IPS DF 4.7 (cell line): ENCODE results near the gene ECHDC1.

Experiments used
- DNase-seq: peaks from one replicate; pipeline ENCODE4 v3.0.0-alpha.2; 2013; ENCODE audit warnings: low spot score; ENCODE audit errors: extremely low read depth

Gene ECHDC1

GRCh38 chr6:127290391-127291265, 52.8 kb downstream of the ECHDC1 start:
- DNase-seq: no peak

- no peak for DNase-seq
Observed at GRCh38 chr6:127289934-127290333, 53.5 kb downstream of the ECHDC1 start.

GRCh38 chr6:127288705-127289104, 54.7 kb downstream of the ECHDC1 start:
- DNase-seq: no peak

GRCh38 chr6:127282184-127282583, 61.2 kb downstream of the ECHDC1 start:
- no peak for DNase-seq

- no peak for DNase-seq
Observed at GRCh38 chr6:127279815-127280214, 63.6 kb downstream of the ECHDC1 start.

- no peak for DNase-seq
Observed at GRCh38 chr6:127277878-127278843, 65.2 kb downstream of the ECHDC1 start.

GRCh38 chr6:127276331-127276730, 67.1 kb downstream of the ECHDC1 start:
- no peak for DNase-seq

GRCh38 chr6:127273499-127273898, 69.9 kb downstream of the ECHDC1 start:
- DNase-seq: no peak

- DNase-seq: no peak
Observed at GRCh38 chr6:127272576-127272975, 70.8 kb downstream of the ECHDC1 start.

- DNase-seq: no peak
Observed at GRCh38 chr6:127267646-127268625, 75.5 kb downstream of the ECHDC1 start.

GRCh38 chr6:127266892-127267645, 76.3 kb downstream of the ECHDC1 start:
- no peak for DNase-seq

- DNase-seq: peak; percentile 68
Observed at GRCh38 chr6:127266178-127266891, 77.1 kb downstream of the ECHDC1 start, which contains the start of gene RNF146. TSS of gene RNF146 (plus strand) at chr6:127266864. CDS start at chr6:127280339, 13,475 bp downstream.

GRCh38 chr6:127263481-127263880, 79.9 kb downstream of the ECHDC1 start:
- DNase-seq: no peak

- DNase-seq: no peak
Observed at GRCh38 chr6:127262896-127263295, 80.5 kb downstream of the ECHDC1 start.

- DNase-seq: no peak
Observed at GRCh38 chr6:127255286-127255685, 88.1 kb downstream of the ECHDC1 start.

GRCh38 chr6:127249621-127250020, 93.8 kb downstream of the ECHDC1 start:
- DNase-seq: no peak

GRCh38 chr6:127247114-127248096, 96.0 kb downstream of the ECHDC1 start:
- no peak for DNase-seq

- DNase-seq: no peak
Observed at GRCh38 chr6:127243501-127243900, 99.9 kb downstream of the ECHDC1 start.
